Thyroid gland (tissue), 4 donors: ENCODE measurements around the gene DLGAP4. TPM values are rescaled to one million over a fixed set of nuclear protein-coding genes. Genes with fewer than 3 reads are reported as not detected.

Experiments used
- DNase-seq, 2 donors: peaks; one replicate each; pipeline ENCODE4 v3.0.0-alpha.2; 2019
- H3K27ac ChIP-seq, 3 donors: fragments of 200-600 bp; sonication (generic); 1 replicate in 2 of 3; 2 replicates in 1 of 3; pipeline ENCODE4 v1.5.1; 2016 to 2019; ENCODE audit warnings: mild to moderate bottlenecking in 1 of 3, moderate library complexity in 1 of 3
- H3K27me3 ChIP-seq: fragments of 200-600 bp; sonication (generic); one replicate; pipeline ENCODE4 v1.5.1; 2019
- H3K36me3 ChIP-seq, 2 donors: fragments of 200-600 bp; sonication (generic); one replicate each; pipeline ENCODE4 v1.5.1; 2016 to 2019
- H3K4me1 ChIP-seq, 2 donors: fragments of 200-600 bp; sonication (generic); one replicate each; pipeline ENCODE4 v1.5.1; 2017 to 2019
- H3K4me3 ChIP-seq, 3 donors: fragments of 200-600 bp; sonication (generic); replicated peaks in 1 of 3; 1 replicate in 2 of 3; 2 replicates in 1 of 3; pipeline ENCODE4 v1.5.1; 2016; ENCODE audit warnings: mild to moderate bottlenecking in 1 of 3
- H3K9me3 ChIP-seq: fragments of 200-600 bp; sonication (generic); one replicate; pipeline ENCODE4 v1.5.1; 2017
- POLR2A ChIP-seq, 2 donors: fragments of 450-650 bp; IDR thresholded peaks; one replicate each; pipeline ENCODE4 v1.6.1; 2017; ENCODE audit warnings: antibody characterized with exemption in 2 of 2, mild to moderate bottlenecking in 2 of 2, moderate library complexity in 1 of 2
- WGBS, 2 donors: methylation state at CpG; one replicate each; pipeline ENCODE4 v1.1.5; 2017; 5-methylcytosine and 5-hydroxymethylcytosine counted together
- intact Hi-C: fragments of 100-400 bp; cut with DNase I; formaldehyde crosslinking; loops from one replicate; pipeline ENCODE4 v1.15.1; 2023
- total RNA-seq, 4 donors: library from RNA; depleted of rRNA; stranded (reverse); fragments of >200 nt; gene quantifications; one replicate each; pipeline ENCODE4 v1.2.3, GENCODE V29; 2016
- TF ChIP-seq, protein P1 (sequence below), 6 experiments: fragments of 200-600 bp in 3 of 6; fragments of 450-650 bp in 3 of 6; sonication (generic) in 3 of 6; IDR thresholded peaks; one replicate each; pipeline ENCODE4 v1.5.1; 2016 to 2019; ENCODE audit warnings: antibody characterized with exemption in 6 of 6, mild to moderate bottlenecking in 2 of 6, inconsistent platforms in 1 of 6, moderate library complexity in 1 of 6

DLGAP4 gene
- total RNA-seq, 4 donors from 2014 or later: 29.3 to 52.4 (median 41.5) TPM

DNA sequence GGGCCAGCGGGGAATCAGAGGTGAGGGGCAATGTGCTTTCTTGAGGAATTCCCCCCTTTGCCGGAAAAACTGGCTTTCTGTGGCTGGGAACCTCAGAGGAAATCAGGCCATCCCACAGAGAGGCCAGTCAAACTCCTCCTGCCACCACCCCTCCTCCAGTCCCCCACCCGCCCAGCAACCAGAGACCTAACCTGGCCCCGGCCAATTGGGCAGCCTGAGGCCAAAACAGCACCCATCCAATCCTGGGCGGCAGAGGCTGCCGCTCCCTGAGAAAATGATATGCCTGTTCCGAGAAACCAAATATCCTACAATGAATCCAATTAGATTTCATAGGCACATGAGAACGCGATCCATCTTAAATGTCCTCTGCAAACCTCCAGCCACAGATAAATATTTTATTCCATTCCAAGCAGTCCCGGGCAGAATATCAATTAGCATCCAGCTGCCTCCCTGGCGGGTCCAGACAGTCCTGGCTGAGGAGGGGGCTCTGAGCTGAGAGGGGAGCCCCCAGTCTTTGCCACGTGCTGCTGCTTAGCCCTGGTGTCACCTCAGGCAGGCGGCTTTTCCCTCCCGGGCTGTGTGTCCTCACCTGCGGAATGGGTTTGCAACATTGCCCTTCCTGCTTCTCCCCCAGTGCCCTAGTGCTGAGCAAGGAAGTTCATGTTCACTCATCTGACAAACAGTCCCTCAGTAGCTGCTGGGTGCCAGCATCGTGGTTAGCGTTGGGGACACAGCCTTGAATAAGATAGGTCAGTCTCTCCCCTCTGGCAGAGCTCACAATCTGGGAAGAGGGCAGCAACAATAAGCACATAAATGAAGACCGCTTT is 95.0 kb downstream of the DLGAP4 start:
- H3K27me3 ChIP-seq: no peaks in the 10 kb centered on the region
- 31 to 47% methylated on average over 18 of the region's 18 CpGs for WGBS, 2 donors

DNA sequence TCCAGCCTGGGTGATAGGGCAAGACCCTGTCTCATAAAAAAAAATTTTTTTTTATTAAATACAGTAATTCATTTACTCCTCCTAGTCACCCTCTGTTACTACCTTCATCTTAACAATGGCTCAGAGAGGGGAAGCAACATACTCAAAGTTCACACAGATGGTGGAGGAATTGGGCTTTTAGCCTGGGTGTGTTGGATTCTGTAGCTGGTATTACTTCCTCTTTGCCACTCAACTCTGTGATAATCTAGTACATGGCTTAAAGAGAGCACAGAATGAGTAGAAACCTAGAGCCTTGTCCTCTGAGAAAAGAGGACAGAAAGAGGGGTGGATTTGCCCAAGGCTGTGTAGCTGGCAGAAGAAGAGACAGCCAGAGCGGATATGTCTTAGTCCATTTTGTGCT is 96.6 kb downstream of the DLGAP4 start:
- no peaks in the 10 kb centered on the region for H3K4me1 ChIP-seq
- intact Hi-C loops: no loop called here
- no peak for DNase-seq
- H3K9me3 ChIP-seq: no peaks in the 10 kb centered on the region
- TF ChIP-seq, protein P1, sequence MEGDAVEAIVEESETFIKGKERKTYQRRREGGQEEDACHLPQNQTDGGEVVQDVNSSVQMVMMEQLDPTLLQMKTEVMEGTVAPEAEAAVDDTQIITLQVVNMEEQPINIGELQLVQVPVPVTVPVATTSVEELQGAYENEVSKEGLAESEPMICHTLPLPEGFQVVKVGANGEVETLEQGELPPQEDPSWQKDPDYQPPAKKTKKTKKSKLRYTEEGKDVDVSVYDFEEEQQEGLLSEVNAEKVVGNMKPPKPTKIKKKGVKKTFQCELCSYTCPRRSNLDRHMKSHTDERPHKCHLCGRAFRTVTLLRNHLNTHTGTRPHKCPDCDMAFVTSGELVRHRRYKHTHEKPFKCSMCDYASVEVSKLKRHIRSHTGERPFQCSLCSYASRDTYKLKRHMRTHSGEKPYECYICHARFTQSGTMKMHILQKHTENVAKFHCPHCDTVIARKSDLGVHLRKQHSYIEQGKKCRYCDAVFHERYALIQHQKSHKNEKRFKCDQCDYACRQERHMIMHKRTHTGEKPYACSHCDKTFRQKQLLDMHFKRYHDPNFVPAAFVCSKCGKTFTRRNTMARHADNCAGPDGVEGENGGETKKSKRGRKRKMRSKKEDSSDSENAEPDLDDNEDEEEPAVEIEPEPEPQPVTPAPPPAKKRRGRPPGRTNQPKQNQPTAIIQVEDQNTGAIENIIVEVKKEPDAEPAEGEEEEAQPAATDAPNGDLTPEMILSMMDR (IDR thresholded peaks at IDR 0.05): no peak
- no peak for TF ChIP-seq POLR2A (IDR thresholded peaks at IDR 0.05)
- no peak overlapping the region for H3K27ac ChIP-seq
- H3K4me3 ChIP-seq: no peak overlapping the region
- no peaks in the 10 kb centered on the region for H3K36me3 ChIP-seq
- no peaks in the 10 kb centered on the region for H3K27me3 ChIP-seq
- 87 to 89% methylated on average over 1 of the region's 1 CpG for WGBS, 2 donors

More for the DNA sequence above, 95.0 kb downstream of the DLGAP4 start:
- H3K4me3 ChIP-seq: no peak overlapping the region
- H3K27ac ChIP-seq: no peak overlapping the region
- intact Hi-C loops: no loop called here
- TF ChIP-seq, protein P1 (IDR thresholded peaks at IDR 0.05): no peak
- TF ChIP-seq POLR2A (IDR thresholded peaks at IDR 0.05): no peak
- no peak for DNase-seq
- no peaks in the 10 kb centered on the region for H3K4me1 ChIP-seq
- H3K36me3 ChIP-seq: no peaks in the 10 kb centered on the region
- no peaks in the 10 kb centered on the region for H3K9me3 ChIP-seq

DNA sequence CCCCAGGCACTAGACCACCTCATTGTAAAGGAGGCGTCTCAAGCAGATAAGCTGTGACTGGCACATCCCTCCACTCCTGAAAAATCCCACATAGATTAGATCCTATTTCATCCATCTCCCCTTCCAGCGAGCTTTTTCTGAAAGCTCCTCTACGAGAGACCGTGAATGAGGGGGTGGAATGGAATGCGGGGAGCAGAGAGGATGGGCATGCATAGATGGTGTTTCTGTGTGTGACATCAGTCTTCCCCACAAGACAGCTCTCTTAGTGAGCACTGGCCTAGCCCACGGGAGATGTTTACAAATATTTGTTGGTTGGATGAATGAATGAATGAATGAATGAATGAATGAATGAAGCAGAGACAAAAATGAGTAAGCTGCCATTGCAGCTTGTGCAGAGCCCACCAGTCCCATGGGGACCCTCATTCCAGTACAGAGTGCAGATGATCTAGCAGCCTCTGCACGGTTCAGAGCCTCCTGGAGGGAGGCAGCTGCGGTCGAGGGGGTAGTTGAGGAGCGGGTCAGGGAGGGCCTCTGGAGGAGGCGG is 98.4 kb downstream of the DLGAP4 start:
- 71 to 82% methylated on average over 11 of the region's 11 CpGs for WGBS, 2 donors
- H3K27me3 ChIP-seq: no peaks in the 10 kb centered on the region
- no peak overlapping the region for H3K4me3 ChIP-seq

DNA sequence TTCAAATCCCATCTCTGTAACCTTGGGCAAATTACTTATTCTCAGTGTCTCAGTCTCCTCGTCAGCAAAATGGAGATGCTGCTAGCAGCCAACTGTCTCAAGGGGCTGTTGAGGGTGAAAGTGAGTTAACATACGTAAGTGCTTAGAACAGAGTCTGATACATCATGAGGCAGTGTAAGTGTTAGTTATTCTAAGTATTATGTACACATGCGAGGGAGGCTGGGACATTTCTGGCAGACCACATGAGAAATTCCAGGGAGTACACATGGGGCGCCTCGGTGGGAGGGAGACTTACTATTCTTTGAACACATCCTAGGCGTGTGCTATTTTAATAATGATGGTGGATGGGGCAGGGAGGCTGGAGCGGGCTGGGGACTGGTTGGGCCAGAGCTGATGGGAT is 99.1 kb downstream of the DLGAP4 start:
- H3K27ac ChIP-seq: no peak overlapping the region
- intact Hi-C loops: no loop called here
- no peaks in the 10 kb centered on the region for H3K4me1 ChIP-seq
- H3K36me3 ChIP-seq: no peaks in the 10 kb centered on the region
- no peaks in the 10 kb centered on the region for H3K9me3 ChIP-seq
- no peak for TF ChIP-seq POLR2A (IDR thresholded peaks at IDR 0.05)
- TF ChIP-seq, protein P1 (IDR thresholded peaks at IDR 0.05): no peak
- no peak overlapping the region for H3K4me3 ChIP-seq
- H3K27me3 ChIP-seq: no peaks in the 10 kb centered on the region
- WGBS, 2 donors: 74 to 82% methylated on average over 7 of the region's 7 CpGs
- no peak for DNase-seq

More for the DNA sequence above, 98.4 kb downstream of the DLGAP4 start:
- DNase-seq: no peak
- intact Hi-C loops: no loop called here
- no peaks in the 10 kb centered on the region for H3K36me3 ChIP-seq
- no peaks in the 10 kb centered on the region for H3K9me3 ChIP-seq
- no peaks in the 10 kb centered on the region for H3K4me1 ChIP-seq
- no peak overlapping the region for H3K27ac ChIP-seq
- TF ChIP-seq POLR2A (IDR thresholded peaks at IDR 0.05): no peak
- TF ChIP-seq, protein P1 (IDR thresholded peaks at IDR 0.05): no peak

DNA sequence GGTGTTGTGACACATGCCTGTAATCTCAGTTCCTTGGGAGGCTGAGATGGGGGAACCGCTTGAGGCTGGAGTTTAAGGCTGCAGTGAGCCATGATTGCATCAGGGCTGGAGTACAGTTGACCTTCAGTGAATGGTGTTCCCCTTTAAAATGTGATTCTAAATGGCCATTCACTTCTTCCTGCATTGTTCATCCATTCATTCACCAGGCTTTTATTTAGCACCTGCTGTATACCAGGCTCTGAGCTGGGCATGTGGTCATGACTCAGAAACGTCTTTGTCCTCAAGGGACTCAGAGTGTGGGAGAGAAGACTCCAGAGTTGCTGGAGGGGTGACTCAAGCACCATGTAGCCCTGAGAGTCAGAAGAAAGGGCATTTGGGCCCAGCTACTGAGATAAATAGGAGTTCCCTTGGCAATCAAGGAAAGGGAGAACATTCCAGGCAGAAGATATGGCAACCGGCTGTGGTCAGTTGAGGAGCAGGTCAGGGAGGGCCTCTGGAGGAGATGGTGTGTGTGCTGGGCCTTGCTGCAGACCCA is 101.1 kb downstream of the DLGAP4 start:
- Histone ChIP-seq H3K4me3 (no peak overlapping the region), H3K9me3 (no peaks in the 10 kb centered on the region), H3K4me1 (no peaks in the 10 kb centered on the region), H3K36me3 (no peaks in the 10 kb centered on the region), H3K27me3 (no peaks in the 10 kb centered on the region), H3K27ac (no peak overlapping the region)
- no peak for DNase-seq
- 90% methylated on average over 3 of the region's 3 CpGs for WGBS, 2 donors
- TF ChIP-seq POLR2A (IDR thresholded peaks at IDR 0.05): no peak
- TF ChIP-seq, protein P1 (IDR thresholded peaks at IDR 0.05): no peak
- intact Hi-C loops: no loop called here
